Amniotic stem cell (primary cell): ENCODE results near the gene TOP1.
"Not testable (repeated sequence)": the region's sequence is repeated elsewhere in the genome, so short reads cannot be mapped to it uniquely, and the experiment has no call there.

Experiments used
- DNase-seq: peaks from one replicate; lab custom pipeline; 2025; lab: John Stamatoyannopoulos, UW

TOP1 gene

DNA sequence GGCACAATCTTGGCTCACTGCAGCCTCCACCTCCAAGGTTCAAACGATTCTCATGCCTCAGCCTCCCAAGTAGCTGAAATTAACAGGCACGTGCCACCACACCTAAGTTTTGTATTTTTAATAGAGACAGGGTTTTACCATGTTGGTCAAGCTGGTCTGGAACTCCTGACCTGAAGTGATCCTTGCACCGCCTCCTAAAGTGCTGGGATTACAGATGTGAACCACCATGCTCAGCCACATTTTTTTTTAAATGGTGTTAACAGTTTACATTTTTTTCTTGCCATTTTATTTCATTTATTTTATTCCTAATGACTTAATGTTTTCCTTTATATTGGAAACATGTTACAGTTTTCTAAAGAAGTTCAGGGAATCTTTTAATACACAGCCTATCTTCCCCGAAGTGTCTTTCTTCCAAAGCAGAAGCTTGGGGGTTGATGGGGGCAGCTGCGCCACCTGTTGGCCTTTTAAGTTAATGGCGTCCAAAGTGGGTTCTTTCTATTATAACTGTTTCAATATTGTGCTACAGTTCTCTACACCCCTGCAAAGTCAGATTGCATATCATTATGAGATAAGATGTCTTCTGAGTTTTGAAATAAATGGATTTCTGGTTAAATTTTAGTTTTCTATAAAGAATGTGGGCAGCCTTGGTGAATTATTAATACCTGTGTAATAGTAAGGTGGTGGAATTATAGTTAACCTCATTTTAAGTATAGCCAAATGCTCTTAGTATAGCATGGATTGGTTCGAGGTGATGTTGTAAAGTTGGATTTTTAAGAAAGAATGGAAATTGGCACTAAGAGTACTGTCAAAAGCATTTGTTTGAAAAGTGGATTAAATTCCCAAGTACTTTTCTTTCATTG, 66.7 kb downstream of the TOP1 start:
- peak; percentile 53 for DNase-seq

DNA sequence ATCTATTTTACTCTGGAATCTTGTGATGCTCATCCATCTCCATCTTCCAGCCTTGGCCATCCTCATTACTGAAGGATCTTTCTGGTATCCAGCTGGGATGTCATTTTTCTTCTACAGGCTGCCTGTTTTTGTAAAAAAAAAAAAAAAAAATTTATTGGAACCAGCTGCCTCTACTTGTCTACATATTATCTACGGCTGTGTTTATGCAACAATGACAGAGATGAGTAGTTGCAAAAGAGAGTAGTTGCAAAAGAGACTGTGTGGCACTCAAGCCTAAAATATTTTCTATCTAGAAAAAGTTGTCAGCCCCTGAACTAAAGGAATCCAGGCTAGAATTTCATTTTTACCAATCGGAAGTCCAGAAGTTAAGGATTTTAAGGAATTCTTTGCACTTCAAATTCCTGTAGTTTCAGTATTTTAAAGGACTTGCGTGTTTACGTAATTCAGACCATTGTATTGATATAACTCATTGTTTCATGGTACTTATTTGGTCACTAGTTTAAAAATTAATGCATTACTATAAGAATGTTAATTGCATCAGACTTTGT, 70.2 kb downstream of the TOP1 start:
- DNase-seq = no peak

- no peak for DNase-seq
Observed at GRCh38 chr20:41100001-41100480, 71.4 kb downstream of the TOP1 start.

DNA sequence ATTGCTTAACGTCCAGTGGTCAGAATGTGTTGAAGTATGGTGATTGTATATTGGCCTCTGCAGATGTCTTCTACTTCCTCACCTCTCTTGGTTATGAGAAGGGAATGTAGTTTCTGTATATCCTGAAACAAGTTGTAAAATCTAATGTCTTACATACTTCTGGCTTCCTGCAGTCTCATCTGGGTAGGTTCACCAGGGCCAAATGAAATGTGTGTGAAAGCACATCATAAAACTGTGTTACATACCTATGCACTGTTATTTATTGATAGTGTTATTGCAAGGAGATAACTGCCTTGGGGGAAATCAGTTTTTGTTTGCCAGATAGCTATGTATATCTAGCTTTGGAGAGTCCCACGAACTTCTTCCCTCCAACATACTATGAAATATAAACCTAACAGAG, 73.0 kb downstream of the TOP1 start:
- no peak for DNase-seq

DNA sequence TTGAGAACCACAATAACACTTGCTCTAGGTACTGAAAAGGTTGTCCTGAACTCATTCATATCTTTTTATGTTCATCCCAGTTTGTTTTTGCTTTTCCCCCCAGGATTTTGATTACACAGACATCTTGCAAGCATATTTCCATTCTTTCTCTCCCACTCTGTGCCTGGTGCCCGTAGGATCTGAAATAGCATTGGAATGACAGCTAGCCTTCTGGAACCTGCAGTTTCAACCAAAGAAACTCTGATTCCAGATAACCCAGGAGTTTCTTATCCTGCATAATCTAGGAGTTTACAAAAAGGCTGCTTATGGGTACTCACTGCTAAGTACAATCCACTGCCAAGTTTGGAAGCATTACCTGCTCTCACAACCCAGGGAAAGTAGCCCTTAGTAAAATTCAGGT, 79.9 kb downstream of the TOP1 start:
- DNase-seq = no peak

DNA sequence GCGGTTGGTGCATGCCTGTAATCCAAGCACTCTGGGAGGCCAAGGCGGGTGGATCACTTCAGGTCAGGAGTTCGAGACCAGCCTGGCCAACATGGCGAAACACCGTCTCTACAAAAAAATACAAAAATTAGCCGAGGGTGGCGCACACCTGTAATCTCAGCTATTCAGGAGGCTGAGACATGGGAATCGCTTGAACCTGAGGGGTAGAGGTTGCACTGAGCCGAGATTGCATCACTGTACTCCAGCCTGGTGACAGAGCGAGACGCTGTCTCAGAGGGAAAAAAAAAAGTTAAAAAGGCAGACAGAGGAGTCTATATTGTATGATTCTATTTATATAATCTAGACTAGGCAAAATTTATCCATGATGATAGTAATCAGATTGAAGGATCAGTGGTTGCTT, 81.4 kb downstream of the TOP1 start:
- no peak for DNase-seq

- DNase-seq = no peak
Observed at GRCh38 chr20:41110930-41111577, 82.4 kb downstream of the TOP1 start.

GRCh38 chr20:41111578-41111951, 82.9 kb downstream of the TOP1 start:
- DNase-seq = no peak

DNA sequence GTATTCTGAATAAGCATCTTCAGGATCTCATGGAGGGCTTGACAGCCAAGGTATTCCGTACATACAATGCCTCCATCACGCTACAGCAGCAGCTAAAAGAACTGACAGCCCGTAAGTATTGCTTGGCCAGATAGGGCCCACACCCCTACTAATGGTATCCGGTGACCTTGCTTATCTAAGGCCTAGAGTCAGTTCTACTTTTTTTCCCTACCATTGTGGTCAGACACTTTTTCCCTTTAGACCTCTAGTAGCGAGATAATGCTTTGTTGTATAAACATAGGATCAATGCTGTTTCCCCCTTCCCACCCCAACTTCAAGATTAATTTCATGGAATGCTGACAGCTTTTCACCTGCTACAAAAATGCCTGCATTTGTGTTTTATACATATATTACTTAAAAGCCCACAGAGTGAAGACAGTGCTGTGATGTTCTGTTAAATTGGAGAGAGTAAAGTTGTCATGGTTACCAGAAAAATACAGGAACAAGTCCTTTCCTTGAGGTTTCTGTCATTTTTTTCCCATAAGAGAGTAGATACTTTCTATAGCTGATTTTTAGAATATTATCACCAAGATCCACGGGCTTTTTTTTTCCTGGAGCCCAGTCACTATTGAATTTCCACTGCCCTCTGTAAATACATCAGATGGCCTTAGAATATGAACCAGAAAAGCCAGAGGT, 87.8 kb downstream of the TOP1 start:
- no peak for DNase-seq

- not testable (repeated sequence) for DNase-seq
Observed at GRCh38 chr20:41118159-41118558, 89.5 kb downstream of the TOP1 start.

GRCh38 chr20:41118632-41119031, 90.0 kb downstream of the TOP1 start:
- no peak for DNase-seq

- DNase-seq = no peak
Observed at GRCh38 chr20:41119614-41120561, 91.3 kb downstream of the TOP1 start.

DNA sequence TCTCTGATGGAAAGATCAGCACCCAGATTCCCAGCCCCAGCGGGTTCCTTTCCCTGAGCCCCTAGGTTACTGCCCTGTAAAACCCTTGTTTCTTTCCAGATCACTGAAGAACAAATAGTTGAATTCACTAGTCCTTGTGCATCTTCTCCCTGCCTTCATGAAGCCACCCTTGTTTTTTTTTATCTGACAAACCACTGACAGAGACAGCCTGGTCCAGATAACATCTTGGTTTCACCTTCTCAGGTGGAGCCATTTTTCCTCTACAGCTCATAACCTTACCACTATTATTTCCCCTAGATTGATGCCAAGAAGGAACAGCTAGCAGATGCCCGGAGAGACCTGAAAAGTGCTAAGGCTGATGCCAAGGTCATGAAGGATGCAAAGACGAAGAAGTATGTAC, 92.8 kb downstream of the TOP1 start:
- no peak for DNase-seq

DNA sequence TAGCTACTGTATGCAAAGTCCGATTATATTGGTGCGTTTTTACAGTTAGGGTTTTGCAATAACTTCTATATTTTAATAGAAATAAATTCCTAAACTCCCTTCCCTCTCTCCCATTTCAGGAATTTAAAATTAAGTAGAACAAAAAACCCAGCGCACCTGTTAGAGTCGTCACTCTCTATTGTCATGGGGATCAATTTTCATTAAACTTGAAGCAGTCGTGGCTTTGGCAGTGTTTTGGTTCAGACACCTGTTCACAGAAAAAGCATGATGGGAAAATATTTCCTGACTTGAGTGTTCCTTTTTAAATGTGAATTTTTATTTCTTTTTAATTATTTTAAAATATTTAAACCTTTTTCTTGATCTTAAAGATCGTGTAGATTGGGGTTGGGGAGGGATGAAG, 95.0 kb downstream of the TOP1 start:
- DNase-seq = no peak

GRCh38 chr20:41124451-41125094, 96.0 kb downstream of the TOP1 start:
- no peak for DNase-seq

DNA sequence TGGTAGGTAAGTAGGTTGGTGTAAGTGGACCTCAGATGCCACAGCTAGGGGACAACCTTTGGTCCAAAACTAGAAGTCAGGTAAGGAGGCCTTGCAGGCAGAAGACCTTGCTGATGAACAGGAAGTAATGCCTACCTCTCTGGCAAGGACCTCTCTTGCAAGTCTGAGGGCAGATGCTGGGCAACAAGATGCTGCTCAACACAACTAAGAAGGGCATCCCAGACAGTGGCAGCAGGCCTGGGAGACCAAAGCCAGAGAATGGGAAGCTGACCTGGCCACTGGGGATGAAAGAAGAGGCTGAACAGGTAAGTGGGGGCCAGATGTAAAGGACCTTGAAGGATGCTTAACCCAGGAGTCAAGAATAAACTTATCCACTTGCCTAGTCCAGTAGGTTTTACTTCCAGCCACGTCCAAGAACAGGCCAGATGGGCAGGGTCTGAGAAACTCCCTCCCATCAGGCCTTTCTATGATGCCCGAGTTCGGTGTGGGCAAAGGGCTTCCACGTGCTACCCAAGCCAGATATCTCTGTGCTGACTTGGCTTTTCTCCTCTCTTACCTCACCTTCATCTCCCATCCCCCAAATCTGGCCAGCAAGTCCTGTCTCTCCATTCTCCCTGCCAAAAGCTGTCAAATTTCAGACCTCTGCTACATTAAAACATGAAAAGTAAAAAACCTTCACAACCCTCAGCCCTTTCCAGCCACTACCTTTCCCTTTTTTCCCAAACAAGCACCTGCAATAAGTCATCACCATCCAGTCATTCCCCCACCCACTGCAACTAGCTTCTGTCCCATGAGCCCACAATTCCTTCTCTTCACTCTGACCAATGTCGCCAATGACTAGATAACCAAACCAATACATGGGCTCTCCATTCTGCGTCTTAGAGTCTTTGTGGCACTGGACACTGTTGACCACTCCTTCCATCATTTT, 97.2 kb downstream of the TOP1 start:
- no peak for DNase-seq

DNA sequence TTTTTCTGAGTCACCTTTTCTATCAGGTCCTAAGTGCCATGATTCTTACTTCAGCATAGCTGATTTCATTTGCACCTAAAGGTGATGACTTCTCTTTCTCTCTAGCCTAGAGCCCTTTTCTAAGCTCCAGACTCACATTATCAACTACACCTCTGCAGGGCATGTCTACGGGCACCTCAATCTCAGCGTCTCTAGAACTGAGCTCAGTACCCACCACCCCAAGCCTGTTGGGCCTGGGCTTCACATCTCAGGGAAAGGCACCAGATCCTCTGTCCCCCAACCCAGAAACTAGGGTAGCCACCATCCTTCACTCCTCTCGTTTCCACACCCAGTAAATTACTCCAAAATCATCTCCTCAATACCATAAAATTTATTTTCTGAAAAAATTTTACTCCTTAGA, 98.1 kb downstream of the TOP1 start:
- DNase-seq = no peak

- not testable (repeated sequence) for DNase-seq
Observed at GRCh38 chr20:41128317-41128716, 99.7 kb downstream of the TOP1 start.

- no peak for DNase-seq
Observed at GRCh38 chr20:41131594-41132387, 103.2 kb downstream of the TOP1 start.
